HUES64 (cell line): Measurements from ENCODE around the gene MEF2C.
"Not testable (repeated sequence)": the region's sequence is repeated elsewhere in the genome, so short reads cannot be mapped to it uniquely, and the experiment has no call there.

Experiments
- H3K27ac ChIP-seq: 2 replicates; pipeline ENCODE4 v1.7.0; 2013; ENCODE audit warnings: low read depth, low read length, inconsistent platforms
- H3K27me3 ChIP-seq: 2 replicates; pipeline ENCODE4 v1.6.1; 2013; ENCODE audit warnings: mild to moderate bottlenecking, low read length; ENCODE audit not compliant: insufficient read depth
- H3K36me3 ChIP-seq: 2 replicates; pipeline ENCODE4 v1.6.1; 2013; ENCODE audit warnings: mild to moderate bottlenecking, low read length; ENCODE audit not compliant: insufficient read depth
- H3K4me1 ChIP-seq: 2 replicates; pipeline ENCODE4 v1.6.1; 2013; ENCODE audit warnings: mild to moderate bottlenecking, low read length, moderate library complexity; ENCODE audit not compliant: insufficient read depth
- H3K4me3 ChIP-seq: 2 replicates; pipeline ENCODE4 v1.5.1; 2013; ENCODE audit warnings: mild to moderate bottlenecking, low read length, moderate library complexity
- H3K9ac ChIP-seq: 2 replicates; pipeline ENCODE4 v1.6.1; 2013; ENCODE audit warnings: mild to moderate bottlenecking, low read depth, low read length
- H3K9me3 ChIP-seq: 2 replicates; pipeline ENCODE4 v1.6.1; 2013; ENCODE audit warnings: low read depth, low read length; ENCODE audit not compliant: insufficient read depth
- WGBS: fragments of 150-250, 120-280 bp; methylation state at CpG from one replicate; pipeline ENCODE4 v1.1.7; 2013; ENCODE audit warnings: missing lambda C conversion rate; 5-methylcytosine and 5-hydroxymethylcytosine counted together

MEF2C gene

DNA sequence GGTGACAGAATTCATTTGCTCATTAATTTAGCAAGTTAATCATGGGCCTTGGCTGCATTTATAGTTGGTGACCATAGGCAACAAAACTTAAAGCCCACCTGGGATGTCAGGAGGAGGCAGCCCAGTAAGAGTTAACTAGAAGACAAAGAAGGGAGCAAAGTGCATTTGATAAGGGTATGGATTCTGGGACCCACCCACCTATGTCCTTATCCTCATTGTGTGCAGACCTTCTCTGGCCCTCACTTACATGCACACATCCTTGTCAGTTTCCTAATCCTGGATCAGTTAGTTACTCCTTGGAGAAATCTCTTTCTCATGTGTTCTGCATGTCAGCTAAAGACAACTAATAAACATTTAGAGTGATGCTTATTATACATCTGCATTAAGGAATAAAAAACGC lies 24.6 kb downstream of the MEF2C start:
- no peaks in the 10 kb centered on the region for H3K4me1 ChIP-seq
- peaks cover 12% of the 10 kb centered on the region for H3K9me3 ChIP-seq
- H3K4me3 ChIP-seq = no peak overlapping the region
- WGBS = no CpG with 5 or more reads among the region's 1 CpG
- no peak overlapping the region for H3K27ac ChIP-seq
- no peaks in the 10 kb centered on the region for H3K36me3 ChIP-seq
- no peak overlapping the region for H3K9ac ChIP-seq
- no peaks in the 10 kb centered on the region for H3K27me3 ChIP-seq

DNA sequence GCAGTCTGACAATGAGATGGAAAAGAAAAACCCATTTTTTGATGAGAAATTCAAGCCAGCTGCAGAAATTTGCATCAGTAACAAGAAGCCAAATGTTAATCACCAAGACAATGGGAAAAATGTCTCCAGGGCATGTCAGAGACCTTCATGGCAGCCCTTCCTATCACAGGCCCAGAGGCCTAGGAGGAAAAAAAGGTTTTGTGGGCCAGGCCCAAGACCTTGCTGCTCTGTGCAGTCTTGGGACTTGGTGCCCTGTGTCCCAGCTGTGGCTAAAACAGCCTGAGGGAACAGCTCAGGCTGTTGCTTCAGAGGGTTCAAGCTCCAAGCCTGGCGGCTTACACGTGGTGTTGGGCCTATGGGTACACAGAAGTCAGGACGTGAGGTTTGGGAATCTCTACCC lies 26.6 kb downstream of the MEF2C start:
- peaks cover 12% of the 10 kb centered on the region for H3K9me3 ChIP-seq
- H3K27ac ChIP-seq, H3K27me3 ChIP-seq, H3K36me3 ChIP-seq, H3K4me3 ChIP-seq, H3K9ac ChIP-seq, H3K4me1 ChIP-seq: not testable (repeated sequence)
- 92% methylated on average over 3 of the region's 3 CpGs for WGBS

- H3K36me3 ChIP-seq = no peaks in the 10 kb centered on the region
- no peaks in the 10 kb centered on the region for H3K27me3 ChIP-seq
- H3K4me3 ChIP-seq = no peak overlapping the region
- H3K9ac ChIP-seq = no peak overlapping the region
- H3K27ac ChIP-seq = no peak overlapping the region
- WGBS = 87% methylated on average over 2 of the region's 2 CpGs
- peaks cover 12% of the 10 kb centered on the region for H3K9me3 ChIP-seq
- H3K4me1 ChIP-seq = no peaks in the 10 kb centered on the region
Measured at GRCh38 chr5:88854769-88855168, 28.2 kb downstream of the MEF2C start.

- WGBS = no CpG with 5 or more reads among the region's 1 CpG
- H3K9ac ChIP-seq = no peak overlapping the region
- H3K9me3 ChIP-seq = no peaks in the 10 kb centered on the region
- H3K4me1 ChIP-seq = no peaks in the 10 kb centered on the region
- H3K27me3 ChIP-seq = no peaks in the 10 kb centered on the region
- H3K4me3 ChIP-seq = no peak overlapping the region
- no peak overlapping the region for H3K27ac ChIP-seq
- H3K36me3 ChIP-seq = no peaks in the 10 kb centered on the region
Measured at GRCh38 chr5:88847420-88847819, 35.6 kb downstream of the MEF2C start.

DNA sequence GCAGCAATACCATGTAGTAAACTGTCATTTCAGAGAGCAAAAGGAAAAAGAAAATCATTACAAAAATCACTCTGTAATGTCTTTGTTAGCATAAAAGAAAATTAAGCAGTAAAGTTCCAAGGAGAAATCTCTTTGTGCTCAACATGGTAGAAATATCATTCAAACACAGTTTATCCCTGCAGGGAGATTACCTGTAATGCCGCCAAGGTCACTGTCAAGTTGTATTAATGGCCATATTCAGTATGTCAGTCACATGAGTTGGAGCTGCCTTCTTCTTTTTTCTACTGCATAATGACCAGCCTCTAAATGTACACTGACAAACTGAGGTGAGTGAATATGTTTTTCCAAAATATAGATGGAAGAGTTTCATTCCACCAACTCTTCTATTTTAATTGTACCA lies 36.5 kb downstream of the MEF2C start:
- Histone ChIP-seq H3K27me3 (no peaks in the 10 kb centered on the region), H3K36me3 (no peaks in the 10 kb centered on the region), H3K9me3 (no peaks in the 10 kb centered on the region), H3K9ac (no peak overlapping the region), H3K4me1 (no peaks in the 10 kb centered on the region), H3K27ac (no peak overlapping the region), H3K4me3 (no peak overlapping the region)
- WGBS = 100% methylated on average over 1 of the region's 1 CpG

DNA sequence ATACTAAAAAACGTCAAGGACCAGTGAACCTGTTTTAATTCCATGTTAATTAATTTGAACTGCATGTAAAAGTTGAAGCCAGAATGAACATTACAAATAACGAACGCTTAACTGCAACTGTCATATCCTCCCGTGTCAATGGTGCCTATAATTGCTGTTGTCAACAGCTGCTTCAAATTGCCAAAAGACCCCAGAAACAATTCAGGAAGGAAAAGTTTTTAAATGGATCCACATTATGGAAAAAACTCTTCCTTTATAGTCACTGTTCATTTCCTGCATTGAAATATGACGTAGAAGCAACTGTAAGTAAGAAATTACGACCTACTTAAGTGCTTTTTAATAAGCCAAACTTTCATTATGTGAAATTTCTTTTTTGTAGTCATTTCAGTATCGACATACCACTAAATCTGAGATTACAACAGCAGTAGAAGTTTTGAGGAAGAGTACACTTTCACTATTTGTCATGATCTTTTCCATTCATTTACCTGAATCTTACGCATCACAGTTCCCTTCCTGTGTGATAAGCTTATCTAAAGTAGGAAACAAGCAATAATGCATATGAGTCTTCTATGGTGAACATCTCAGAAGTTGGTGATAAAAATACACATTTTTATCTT lies 37.8 kb downstream of the MEF2C start:
- H3K27ac ChIP-seq = no peak overlapping the region
- H3K9me3 ChIP-seq = no peaks in the 10 kb centered on the region
- WGBS = 97% methylated on average over 8 of the region's 8 CpGs
- H3K9ac ChIP-seq = no peak overlapping the region
- H3K27me3 ChIP-seq = no peaks in the 10 kb centered on the region
- no peaks in the 10 kb centered on the region for H3K4me1 ChIP-seq
- no peak overlapping the region for H3K4me3 ChIP-seq
- H3K36me3 ChIP-seq = no peaks in the 10 kb centered on the region

DNA sequence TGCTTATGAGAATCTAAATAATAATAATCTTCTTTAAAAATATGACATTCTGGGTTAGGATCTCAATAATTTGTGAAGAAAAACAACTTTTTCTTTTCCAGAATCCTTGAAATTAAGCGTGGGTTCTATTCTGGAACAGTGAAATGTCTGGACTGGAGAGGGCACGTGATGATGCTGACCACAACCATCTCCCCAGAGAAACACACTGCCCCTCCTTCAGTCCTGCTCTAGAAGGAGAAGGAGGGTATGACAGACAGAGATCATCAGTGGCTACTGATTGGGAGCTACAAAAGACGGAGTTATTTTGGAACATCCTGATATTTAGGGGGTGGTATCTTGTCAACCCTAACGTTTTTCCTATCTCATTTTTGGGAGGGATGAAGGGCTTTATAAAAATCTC lies 40.2 kb downstream of the MEF2C start:
- no peaks in the 10 kb centered on the region for H3K9me3 ChIP-seq
- WGBS = 100% methylated on average over 1 of the region's 4 CpGs
- no peak overlapping the region for H3K27ac ChIP-seq
- H3K4me3 ChIP-seq = no peak overlapping the region
- no peaks in the 10 kb centered on the region for H3K36me3 ChIP-seq
- no peak overlapping the region for H3K9ac ChIP-seq
- H3K4me1 ChIP-seq = no peaks in the 10 kb centered on the region
- no peaks in the 10 kb centered on the region for H3K27me3 ChIP-seq

GRCh38 chr5:88841212-88841611 lies 41.8 kb downstream of the MEF2C start:
- H3K9ac ChIP-seq = no peak overlapping the region
- no peak overlapping the region for H3K27ac ChIP-seq
- peaks cover 11% of the 10 kb centered on the region; the same call in 1 of the 2 replicates for H3K4me1 ChIP-seq
- H3K27me3 ChIP-seq = no peaks in the 10 kb centered on the region
- no peaks in the 10 kb centered on the region for H3K36me3 ChIP-seq
- WGBS = 88% methylated on average over 4 of the region's 4 CpGs
- no peak overlapping the region for H3K4me3 ChIP-seq
- H3K9me3 ChIP-seq = no peaks in the 10 kb centered on the region

GRCh38 chr5:88840495-88840894 lies 42.5 kb downstream of the MEF2C start:
- no peak overlapping the region for H3K9ac ChIP-seq
- H3K36me3 ChIP-seq = no peaks in the 10 kb centered on the region
- H3K4me1 ChIP-seq = peaks cover 11% of the 10 kb centered on the region; the same call in 1 of the 2 replicates
- no peaks in the 10 kb centered on the region for H3K9me3 ChIP-seq
- H3K27ac ChIP-seq = no peak overlapping the region
- no peaks in the 10 kb centered on the region for H3K27me3 ChIP-seq
- no peak overlapping the region for H3K4me3 ChIP-seq

DNA sequence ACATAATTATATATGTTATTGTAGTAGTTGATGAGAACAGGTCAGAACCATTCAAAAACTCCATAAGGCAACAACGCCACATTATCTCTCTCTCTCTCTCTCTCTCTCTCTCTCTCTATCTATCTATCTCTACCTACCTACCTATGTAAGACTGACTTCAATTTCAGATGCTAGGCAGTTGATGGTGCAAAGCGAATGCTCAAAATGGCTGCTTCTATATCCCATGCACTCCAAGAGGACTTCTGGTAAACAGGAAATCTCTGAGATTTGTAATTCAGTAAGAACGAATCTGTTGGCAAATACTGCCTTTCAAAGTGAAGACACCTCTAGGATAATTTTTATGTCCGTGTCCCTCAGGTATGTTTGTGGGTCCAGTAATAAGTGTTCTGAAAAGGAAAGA lies 43.7 kb downstream of the MEF2C start:
- Histone ChIP-seq H3K9me3 (no peaks in the 10 kb centered on the region), H3K4me1 (peaks cover 11% of the 10 kb centered on the region; the same call in 1 of the 2 replicates), H3K36me3 (no peaks in the 10 kb centered on the region), H3K4me3 (no peak overlapping the region), H3K27me3 (no peaks in the 10 kb centered on the region), H3K9ac (no peak overlapping the region), H3K27ac (no peak overlapping the region)
- 98% methylated on average over 4 of the region's 4 CpGs for WGBS

DNA sequence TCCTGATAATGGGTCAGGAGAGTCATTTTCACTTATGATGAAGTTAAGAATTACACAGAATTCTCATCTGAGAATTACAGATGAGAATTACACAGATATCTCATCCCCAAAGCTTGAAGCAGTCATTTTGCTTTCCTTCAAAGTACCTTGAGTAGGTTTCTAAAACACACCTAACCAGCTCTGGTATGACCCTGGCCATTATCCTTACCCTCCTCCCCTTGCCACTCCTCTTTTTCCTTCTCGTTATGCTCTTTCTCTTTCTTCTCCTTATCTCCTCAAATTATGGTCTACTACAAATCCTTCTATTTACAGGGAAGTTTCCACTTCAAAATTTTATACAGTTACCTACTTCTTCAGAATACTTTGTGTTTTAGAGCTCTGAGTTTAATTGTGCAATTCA lies 44.5 kb downstream of the MEF2C start:
- no peaks in the 10 kb centered on the region for H3K36me3 ChIP-seq
- H3K27me3 ChIP-seq = no peaks in the 10 kb centered on the region
- H3K27ac ChIP-seq = no peak overlapping the region
- 83% methylated on average over 1 of the region's 1 CpG for WGBS
- no peak overlapping the region for H3K4me3 ChIP-seq
- peaks cover 11% of the 10 kb centered on the region; the same call in 1 of the 2 replicates for H3K4me1 ChIP-seq
- H3K9ac ChIP-seq = no peak overlapping the region
- H3K9me3 ChIP-seq = no peaks in the 10 kb centered on the region

- Histone ChIP-seq H3K27me3 (no peaks in the 10 kb centered on the region), H3K9ac (no peak overlapping the region), H3K4me1 (peaks cover 11% of the 10 kb centered on the region; the same call in 1 of the 2 replicates), H3K27ac (no peak overlapping the region), H3K9me3 (no peaks in the 10 kb centered on the region), H3K36me3 (no peaks in the 10 kb centered on the region), H3K4me3 (no peak overlapping the region)
- WGBS = no CpG with 5 or more reads among the region's 1 CpG
Measured at GRCh38 chr5:88837817-88838216, 45.2 kb downstream of the MEF2C start.
